ENCODE data around the gene CACNA1D. TPM values are rescaled to one million over a fixed set of nuclear protein-coding genes. Genes with fewer than 3 reads are reported as not detected.

CACNA1D gene
- total RNA-seq, 2 donors from 2014 or later, result 19.3 to 20.6 TPM

DNA sequence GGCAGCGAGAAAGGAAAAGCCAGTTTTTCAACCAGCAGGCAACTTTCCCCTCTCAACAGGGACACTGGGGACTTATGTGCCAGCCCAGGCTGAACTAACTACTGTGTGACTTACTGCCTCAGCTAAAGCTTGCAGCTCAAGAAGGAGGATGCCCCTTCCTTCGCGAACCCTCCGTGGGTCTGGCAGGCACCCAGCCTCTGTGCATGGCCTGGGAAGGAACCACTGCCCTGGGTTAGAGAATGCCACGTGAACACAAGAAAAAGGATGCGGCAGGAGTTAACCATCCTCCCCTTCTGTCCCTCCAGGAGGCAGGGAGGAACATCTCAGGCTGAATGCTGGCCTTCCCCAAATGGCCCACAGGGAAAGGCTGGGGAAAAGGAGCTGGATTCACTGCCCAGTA lies 322.8 kb downstream of the CACNA1D start:
- no peak for ATAC-seq
- no peak for DNase-seq
- intact Hi-C loops (cut with DNase I, micrococcal nuclease), result no loop called here

DNA sequence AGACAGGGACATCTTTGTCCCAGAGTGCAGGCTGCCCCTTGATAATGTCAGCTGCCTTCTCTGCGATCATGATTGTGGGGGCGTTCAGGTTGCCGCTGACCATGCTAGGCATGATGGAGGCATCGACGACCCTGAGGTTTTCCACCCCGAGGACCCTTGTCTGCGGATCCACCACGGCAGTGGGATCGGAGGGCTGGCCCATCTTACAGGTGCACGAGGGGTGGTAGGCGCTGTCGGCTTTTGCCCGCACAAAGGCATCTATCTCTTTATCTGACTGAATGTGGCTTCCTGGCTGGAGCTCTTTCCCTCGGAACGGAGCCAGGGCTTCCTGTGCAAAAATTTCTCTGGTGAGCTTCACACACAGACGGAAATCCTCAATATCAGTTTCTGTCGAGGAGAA lies 323.4 kb downstream of the CACNA1D start:
- ATAC-seq (no peak), DNase-seq (no peak)
- intact Hi-C loops (cut with DNase I, micrococcal nuclease), result no loop called here

DNA sequence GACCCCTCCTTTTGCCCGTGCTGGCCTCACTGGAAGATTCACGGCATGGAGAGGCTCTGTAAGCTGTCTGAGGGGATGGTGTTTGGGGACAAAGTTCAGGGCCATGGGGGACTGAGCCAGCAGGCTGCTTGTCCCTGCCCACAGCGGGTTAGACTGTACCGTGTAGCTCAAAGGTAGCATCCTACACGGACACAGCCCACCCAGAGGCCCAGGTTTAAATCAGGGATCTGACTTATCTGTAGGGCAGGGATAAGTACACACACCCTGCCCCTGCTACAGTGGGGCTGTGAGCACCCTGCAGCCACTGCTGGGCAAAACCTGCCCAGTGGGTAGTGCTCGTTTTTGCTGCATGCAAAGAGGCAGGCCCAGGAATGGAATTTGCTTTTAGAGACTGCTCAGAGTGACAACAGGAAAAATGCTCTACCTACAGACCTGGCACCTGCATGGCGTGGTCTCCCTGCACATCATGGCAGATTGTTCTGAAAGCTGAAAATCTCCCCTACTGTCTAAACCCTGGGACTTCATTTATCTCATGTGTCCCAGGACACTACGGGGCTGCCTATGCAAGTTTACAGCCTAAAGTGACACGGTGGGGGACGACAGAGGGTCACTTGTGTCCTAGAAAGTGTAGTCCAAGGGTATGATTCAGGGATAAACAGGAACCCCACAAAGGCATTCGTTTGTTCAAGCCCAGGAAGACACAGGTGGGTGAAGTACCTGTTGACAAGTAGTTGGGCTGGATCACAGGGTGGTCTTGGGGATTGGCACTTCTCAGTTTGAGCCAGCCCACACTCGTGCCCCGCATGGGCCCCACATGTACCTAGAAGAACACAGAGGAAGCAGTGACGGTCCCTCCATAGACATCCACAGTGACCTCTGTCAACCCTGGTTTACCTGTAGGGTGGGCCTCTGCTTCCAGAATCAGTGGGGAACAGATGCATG lies 324.1 kb downstream of the CACNA1D start:
- DNase-seq (no peak), ATAC-seq (no peak)
- intact Hi-C loops (cut with DNase I, micrococcal nuclease), result no loop called here

DNA sequence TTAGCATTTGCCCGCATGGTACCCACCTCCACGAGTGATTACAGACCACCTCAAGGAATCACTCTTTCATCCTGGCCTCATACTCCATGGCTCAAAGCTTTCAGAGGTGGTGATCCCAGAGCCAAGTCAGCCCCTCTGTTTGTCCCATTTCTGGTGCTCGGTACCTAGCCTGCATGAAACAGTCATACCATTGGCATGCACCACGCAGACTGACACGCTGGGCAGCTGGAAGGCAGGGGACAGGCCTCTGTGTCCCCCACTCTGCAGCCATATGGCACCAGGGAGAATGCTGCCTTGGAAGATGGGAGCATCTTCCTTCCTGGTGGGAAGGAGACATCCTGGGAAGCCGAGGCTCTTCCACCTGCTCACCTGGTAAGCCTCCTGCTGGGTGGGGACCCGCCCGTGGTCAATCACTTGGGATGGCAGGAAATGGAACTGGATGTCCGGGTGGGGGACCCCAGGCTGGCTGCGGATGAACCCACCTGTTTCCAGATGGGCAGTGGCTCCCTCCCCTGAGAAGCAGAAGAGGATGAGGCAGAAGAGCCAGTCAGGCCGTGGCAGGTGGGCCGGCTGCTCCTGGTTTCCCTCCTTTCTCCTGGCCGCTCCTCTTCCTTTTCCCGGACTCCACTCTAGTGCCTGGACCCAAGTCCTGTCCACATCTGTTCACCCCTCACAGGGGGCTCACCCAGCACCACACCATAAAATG lies 324.9 kb downstream of the CACNA1D start:
- intact Hi-C loops (cut with DNase I, micrococcal nuclease), result no loop called here
- ATAC-seq, result no peak
- no peak for DNase-seq

DNA sequence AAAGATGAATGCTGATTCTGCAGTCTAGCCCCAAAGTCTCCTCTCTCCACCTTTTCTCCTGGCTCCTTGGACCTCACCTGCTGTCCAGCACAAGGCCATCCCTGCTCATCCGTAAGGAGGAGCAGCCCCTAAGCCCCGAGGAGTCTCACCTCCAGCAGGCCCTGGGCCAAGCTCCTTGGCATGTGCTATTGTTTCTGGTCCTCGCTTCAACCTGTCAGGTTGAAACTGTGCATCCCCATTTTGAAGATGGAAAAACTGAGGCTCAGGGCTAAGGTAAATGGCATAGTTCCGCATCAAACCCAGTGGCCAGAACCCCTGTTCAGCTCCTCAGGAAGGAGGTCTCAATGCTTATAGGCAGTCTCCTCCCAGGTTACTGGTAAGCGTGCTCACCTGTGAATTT lies 325.7 kb downstream of the CACNA1D start:
- intact Hi-C loops (cut with DNase I, micrococcal nuclease), result no loop called here
- no peak for ATAC-seq
- no peak for DNase-seq

DNA sequence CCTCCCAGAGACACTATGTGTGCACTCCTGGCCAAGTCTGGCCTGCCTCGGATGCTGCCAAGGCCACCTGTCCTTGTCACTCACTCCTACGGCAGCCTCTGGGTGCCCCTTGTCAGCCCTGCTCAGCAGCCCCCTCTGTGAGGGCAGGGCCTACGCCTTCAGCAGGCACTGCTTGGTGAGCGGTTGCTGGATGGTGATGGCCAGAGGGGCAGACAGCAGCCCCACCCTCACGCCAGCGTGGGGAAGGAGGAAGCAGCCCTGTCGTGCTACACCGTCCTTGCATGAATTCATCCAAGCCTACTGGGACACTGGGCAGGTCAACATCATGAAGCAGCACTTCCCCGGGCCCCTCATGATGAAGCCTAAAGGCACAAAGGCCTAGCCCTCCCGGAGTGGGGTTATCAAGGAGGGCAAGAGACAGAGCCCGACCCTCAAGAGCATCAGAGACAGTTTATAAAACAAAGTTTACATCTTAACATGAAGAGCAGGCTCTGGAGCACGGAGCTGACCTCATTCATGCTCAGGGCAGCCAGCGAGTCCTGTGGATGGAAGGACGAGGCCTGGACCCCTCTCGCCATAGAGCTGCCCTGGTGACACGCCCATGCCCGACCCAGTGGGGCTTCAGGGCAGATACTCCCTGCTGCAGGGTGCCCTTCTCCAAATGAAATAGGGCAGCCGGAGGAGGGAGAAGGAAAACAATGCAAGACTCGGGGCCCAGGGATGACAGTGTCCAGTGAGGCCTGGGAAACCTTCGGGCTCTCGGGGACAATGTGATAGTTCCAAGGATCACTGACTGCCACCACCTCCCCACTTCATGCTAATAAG lies 326.6 kb downstream of the CACNA1D start:
- DNase-seq (no peak), ATAC-seq (no peak)
- intact Hi-C loops (cut with DNase I, micrococcal nuclease), result no loop called here

DNA sequence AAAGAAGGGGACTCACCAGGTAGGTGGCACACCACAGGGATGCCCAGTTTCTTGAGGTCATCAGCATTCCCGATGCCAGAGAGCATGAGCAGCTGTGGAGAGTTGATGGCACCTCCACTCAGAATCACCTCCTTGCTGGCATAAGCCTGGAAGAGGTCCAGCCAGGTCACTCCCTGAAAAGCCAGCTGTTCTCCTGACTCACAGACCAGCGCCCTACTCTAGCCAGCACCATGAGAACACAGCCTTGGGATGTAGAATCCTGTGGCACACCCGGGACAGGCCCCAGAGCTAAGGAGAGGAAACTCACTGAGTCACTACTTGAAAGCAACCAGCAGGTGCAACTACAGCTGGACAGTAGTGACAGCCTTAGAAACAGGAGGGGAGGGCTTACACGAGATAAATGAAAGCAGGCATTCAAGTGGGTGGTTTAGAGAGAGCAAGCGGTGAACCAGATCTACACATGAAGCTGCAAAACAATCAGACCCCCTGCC lies 327.3 kb downstream of the CACNA1D start:
- ATAC-seq, result peak; percentile 65
- peak in 1 of 2 donors; percentile 52 for DNase-seq

DNA sequence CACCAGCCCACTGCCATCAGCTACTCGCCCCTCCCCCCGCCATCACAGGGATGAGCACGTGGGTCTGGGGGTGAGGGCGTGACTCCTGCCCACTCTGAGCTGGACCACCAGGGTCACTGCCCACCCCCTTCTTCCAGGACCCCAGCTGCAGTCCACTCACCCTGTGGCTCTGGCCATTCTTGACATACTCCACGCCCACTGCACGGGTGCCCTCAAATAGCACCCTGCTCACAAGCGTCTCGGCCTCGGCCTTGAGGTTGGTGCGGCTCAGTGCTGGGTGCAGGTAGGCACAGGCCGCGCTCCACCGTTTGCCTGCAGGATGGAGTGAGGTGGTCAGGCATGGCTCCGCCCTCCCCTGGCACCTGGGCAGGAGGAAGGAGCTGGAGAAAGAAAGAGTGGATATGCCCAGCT lies 327.9 kb downstream of the CACNA1D start:
- intact Hi-C loops (cut with DNase I, micrococcal nuclease), result no loop called here
- ATAC-seq (peak; percentile 9), DNase-seq (peak in 1 of 2 donors; percentile 20)

More for the DNA sequence above, 327.3 kb downstream of the CACNA1D start:
- intact Hi-C loops (cut with DNase I, micrococcal nuclease), result no loop called here

DNA sequence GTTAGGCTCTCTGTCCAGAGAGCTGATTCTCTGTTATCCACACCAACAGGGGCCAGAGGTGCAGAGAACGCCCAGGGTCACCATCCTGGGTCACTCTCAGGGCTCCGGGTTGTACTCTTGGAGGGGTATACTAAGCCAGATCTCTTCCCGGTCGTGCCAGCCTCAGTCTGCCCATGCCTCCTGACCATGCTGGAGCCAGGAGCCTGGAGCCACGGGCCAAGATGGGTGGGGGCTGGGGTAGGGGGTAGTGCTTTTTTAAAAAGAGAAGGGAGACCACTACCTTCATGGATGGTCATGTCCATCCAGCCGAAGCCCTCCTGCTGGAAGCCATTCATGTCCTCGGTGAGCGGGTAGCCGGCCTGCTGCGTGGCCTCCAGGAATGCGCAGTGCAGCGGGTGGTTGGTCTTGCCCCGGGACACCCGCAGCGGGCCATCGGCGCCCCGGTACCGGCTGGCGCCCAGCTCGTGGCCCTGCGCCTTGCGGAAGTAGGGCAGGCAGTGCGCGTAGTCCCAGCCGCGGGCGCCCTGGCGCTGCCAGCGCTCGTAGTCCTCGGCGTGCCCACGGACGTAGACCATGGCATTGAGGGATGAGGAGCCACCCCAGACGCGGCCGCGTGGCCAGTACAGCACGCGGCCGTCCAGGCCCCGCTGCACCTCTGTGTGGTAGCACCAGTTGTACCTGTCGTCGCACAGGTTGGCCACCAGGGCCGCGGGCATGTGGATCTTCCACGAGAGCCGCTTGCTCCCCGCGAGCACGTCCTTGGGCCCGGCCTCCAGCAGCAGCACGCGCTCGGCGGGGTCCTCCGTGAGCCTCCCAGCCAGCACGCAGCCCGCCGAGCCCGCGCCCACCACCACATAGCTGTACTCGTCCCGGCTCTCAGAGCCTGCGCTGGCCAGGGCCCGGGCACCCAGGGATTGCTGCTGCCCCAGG lies 328.9 kb downstream of the CACNA1D start:
- DNase-seq (peak in 1 of 2 donors; percentile 20), ATAC-seq (no peak)
- intact Hi-C loops (cut with DNase I, micrococcal nuclease), result no loop called here

DNA sequence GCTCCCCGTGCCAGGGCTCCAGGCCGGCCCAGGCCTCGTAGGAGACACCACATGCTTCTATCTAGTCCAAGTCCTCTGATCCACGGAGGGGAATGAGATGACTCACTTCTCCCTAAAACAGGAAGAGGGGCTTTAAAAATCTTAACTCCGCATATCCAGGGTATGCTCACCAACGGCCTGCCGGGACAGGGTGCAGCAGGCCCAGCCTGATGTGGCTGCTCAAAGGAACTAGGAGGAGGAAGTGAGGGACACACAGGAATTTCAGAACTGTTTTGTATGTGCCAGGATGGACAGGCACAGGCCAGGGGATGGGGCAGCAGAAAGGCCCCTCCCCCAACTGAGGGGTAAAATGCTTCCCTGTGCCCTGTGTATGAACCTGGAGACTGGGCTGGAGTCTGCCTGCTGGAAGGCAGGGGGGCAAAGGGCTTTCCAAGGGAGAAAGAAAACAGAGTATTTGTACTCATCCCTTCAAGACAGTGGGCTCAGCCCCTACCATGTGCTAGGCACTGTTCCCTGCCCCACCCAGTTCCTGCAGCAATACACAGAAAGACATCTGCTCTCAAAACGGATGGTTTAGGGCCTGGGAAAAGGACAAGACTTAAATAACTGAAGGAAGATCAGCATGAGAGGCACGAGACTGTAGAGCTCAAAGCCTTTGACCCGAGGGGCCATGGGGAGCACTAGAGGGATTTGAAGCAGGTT lies 329.7 kb downstream of the CACNA1D start:
- intact Hi-C loops (cut with DNase I, micrococcal nuclease), result no loop called here
- ATAC-seq (peak; percentile 15), DNase-seq (peak in 1 of 2 donors; percentile 17)

DNA sequence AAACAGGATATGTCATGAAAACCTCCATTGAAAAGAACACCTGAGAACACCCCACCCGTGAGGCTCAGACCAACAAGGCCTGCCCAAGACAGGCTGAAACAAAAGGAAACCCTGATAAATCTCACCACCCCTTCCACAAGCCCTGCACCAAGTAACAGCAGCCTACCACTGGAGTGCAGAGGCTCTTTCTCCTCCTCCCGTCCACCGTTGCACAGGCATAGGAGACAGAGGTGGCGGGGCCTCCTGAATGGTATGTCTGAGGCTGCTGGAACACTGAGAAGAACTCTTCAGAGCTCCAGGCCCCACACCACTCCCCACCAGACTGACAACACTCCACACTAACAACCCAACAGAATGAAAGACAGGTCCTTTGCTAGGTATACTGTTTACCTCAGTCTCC lies 330.4 kb downstream of the CACNA1D start:
- intact Hi-C loops (cut with DNase I, micrococcal nuclease), result no loop called here
- no peak for DNase-seq

DNA sequence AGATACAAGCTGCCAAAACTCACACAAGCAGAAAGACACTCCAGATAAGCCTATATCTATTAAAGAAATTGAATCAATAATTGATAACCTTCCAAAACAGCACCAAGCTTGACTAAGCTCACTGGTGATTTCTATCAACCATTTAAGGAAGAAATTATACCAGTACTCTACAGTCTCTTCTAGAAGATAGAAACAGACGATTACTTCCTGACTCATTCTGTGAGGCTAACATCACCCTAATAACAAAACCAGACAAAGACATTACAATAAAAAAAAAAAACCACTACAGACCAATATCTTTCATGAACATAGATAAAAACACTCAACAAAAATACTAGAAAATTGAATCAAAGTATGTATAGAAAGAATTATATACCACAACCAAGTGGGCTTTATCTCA lies 331.6 kb downstream of the CACNA1D start:
- intact Hi-C loops (cut with DNase I, micrococcal nuclease), result no loop called here
- no peak for ATAC-seq

More for the DNA sequence above, 330.4 kb downstream of the CACNA1D start:
- no peak for ATAC-seq

DNA sequence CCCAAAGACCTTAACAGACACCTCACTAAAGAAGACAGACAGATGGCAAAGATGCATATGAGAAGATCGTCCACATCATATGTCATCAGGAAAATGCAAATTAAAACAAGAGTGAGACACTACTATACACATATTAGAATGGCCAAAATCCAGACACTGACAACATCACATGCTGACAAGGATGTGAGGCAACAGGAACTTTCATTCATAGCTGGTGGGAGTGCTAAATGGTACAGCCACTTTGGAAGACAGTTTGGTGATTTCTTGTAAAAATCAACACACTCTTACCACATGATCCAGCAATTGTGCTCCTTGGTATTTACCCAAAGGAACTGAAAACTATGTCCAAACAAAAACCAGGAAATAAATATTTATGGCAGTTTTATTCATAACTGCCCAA lies 334.2 kb downstream of the CACNA1D start:
- DNase-seq (no peak), ATAC-seq (peak; percentile 22)
- intact Hi-C loops (cut with DNase I, micrococcal nuclease), result no loop called here

More for the DNA sequence above, 331.6 kb downstream of the CACNA1D start:
- no peak for DNase-seq

DNA sequence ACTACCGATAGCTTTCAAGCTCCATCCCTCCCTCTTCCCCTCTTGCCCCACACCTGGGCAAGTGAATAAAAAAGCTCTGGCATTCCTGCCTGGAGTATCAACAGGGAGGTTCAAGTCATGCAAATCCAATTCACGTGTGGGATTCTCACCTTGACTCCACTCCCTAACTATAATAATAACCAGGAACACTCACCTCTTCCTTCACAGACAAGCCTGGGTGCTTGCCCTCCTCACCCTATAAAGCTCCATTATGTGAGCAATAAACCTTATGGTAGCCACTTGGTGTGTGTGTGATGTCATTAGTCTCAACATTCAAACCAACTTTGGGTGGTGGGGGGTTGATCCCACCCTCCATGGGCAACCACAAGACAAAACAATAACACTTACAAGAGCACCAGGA lies 335.2 kb downstream of the CACNA1D start:
- intact Hi-C loops (cut with DNase I, micrococcal nuclease), result no loop called here
- no peak for DNase-seq
- peak; percentile 68 for ATAC-seq

DNA sequence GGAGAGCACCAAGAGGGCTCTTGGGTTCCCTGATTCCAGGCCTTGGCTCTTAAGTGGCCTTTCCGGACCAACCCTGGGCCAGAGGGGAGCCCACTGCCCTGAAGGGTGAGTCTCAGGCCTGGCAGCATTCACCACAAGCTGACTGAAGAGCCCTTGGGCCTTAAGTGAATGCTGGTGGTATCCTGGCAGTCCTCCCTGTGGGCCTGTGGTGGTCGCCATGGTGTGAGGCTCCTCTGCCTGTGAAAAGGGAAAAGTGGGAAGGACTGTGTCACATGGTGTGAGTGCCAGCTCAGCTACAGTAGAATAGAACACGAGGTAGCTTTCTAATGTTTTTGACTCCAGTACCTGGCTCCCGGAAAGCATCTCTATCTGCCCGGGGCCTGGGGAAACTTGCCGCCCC lies 336.5 kb downstream of the CACNA1D start:
- intact Hi-C loops (cut with DNase I, micrococcal nuclease), result no loop called here
- DNase-seq (no peak), ATAC-seq (no peak)

DNA sequence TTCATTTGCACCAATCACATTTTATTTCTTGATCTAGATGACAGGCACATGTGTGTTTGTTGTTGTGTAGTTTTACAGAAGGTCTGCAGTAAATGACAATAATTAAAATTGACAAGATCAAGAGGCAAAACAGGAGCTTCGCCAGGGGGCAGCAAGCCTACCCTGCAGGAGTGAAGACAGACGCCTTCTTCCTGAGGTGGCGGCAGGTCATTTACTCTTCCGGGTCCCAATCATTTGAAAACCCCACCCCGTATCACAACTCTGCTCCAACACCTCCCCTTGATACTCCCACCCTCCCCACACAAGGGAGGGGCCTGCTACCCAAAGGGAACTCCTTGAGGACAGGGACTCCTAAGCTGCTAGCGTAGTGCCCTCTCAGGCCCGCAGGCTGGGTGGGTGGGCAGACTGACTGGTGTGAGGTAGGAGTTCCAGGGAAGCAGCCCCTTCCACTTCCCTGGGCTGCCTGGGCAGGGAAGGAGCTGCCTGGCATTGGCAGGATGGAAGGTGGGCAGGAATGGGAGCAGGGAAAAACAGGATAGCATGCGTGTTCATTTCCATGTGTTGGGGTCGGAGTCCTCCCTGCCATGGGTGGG lies 338.7 kb downstream of the CACNA1D start:
- intact Hi-C loops (cut with DNase I, micrococcal nuclease), result no loop called here
- no peak for DNase-seq
- no peak for ATAC-seq

DNA sequence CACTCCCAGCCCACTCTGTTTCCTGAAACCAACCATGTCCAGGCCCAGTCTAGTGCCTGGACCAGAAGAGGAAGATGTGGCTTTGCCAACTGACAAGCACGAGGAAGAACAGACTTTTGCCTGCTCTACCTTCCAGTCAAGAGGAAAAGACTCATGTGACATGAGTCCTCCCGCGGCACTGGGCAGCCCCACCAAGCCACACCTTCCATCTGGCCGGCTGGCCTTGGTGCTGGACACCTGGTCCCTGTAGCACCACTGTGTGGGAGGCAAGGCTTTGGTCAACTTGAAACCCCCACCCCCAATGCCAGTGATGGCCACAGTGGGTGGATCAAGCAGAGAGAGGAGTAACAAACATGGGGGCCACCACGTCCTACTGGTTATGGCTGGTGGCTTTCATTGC lies 339.3 kb downstream of the CACNA1D start:
- ATAC-seq (no peak), DNase-seq (no peak)
- intact Hi-C loops (cut with DNase I, micrococcal nuclease), result no loop called here

All from left colon (tissue), 2 donors.